Endothelial cell of umbilical vein (primary cell): ENCODE results near the gene CCDC187. TPM values are rescaled to one million over a fixed set of nuclear protein-coding genes. Genes with fewer than 3 reads are reported as not detected.

Source experiments
- BruUV-seq: library from RNA; stranded (reverse); fragments of 400-500 nt; replicated peaks from 2 replicates; lab custom pipeline; 2021; lab: Mats Ljungman, UMichigan
- CTCF ChIA-PET: fragments of 300-600, 350-600 bp; sonication (Branson Sonifier 250); formaldehyde crosslinking; loops from one replicate; lab custom pipeline; 2021; ENCODE audit warnings: antibody characterized with exemption, inconsistent platforms; lab: Charles Lee
- POLR2A ChIA-PET: fragments of 300-600, 350-600 bp; sonication (Branson Sonifier 250); formaldehyde crosslinking; loops from one replicate; lab custom pipeline; 2021; ENCODE audit warnings: antibody characterized with exemption, inconsistent platforms; lab: Charles Lee
- DNase-seq: peaks from one replicate; pipeline ENCODE4 v3.0.0-alpha.2; 2011; ENCODE audit warnings: low read depth, low spot score
- FAIRE-seq: peaks from 2 replicates; lab custom pipeline; 2011; peaks lifted over from hg19 to GRCh38; lab: Jason Lieb, UNC
- H2AFZ ChIP-seq: 2 replicates; pipeline ENCODE4 v1.6.0; 2012; ENCODE audit warnings: low read depth, low read length, control low read depth, inconsistent platforms
- H3K27ac ChIP-seq: 2 replicates; pipeline ENCODE4 v1.5.1; 2011; ENCODE audit warnings: low read depth, mild to moderate bottlenecking, control low read depth, low read length, moderate library complexity; ENCODE audit not compliant: insufficient read depth
- H3K27me3 ChIP-seq, 2 experiments: 2 replicates each; pipeline versions ENCODE4 v1.6.0 to v1.6.1; 2011; ENCODE audit warnings: low read length in 2 of 2, mixed read lengths in 1 of 2; ENCODE audit not compliant: control insufficient read depth in 2 of 2, insufficient read depth in 2 of 2
- H3K36me3 ChIP-seq, 2 experiments: 2 replicates in 1 of 2; 3 replicates in 1 of 2; pipeline ENCODE4 v1.5.1; 2011; ENCODE audit warnings: low read length in 2 of 2, mild to moderate bottlenecking in 1 of 2, moderate library complexity in 1 of 2; ENCODE audit not compliant: control insufficient read depth in 2 of 2, insufficient read depth in 2 of 2; ENCODE audit errors: extremely low read depth in 1 of 2
- H3K4me1 ChIP-seq: 3 replicates; pipeline ENCODE4 v1.5.1; 2011; ENCODE audit warnings: mild to moderate bottlenecking, low read length; ENCODE audit not compliant: control insufficient read depth, insufficient read depth; ENCODE audit errors: extremely low read depth
- H3K4me2 ChIP-seq: 2 replicates; pipeline ENCODE4 v1.6.1; 2011; ENCODE audit warnings: low read length, control low read depth, mixed read lengths; ENCODE audit not compliant: insufficient read depth
- H3K4me3 ChIP-seq, 3 experiments: fragments of 200-600 bp in 1 of 3; sonication (generic), shearing (Covaris generic) in 1 of 3; replicated peaks in 1 of 3; 2 replicates each; pipeline ENCODE4 v1.5.1; 2011 to 2016; ENCODE audit warnings: control low read depth in 3 of 3, low read length in 3 of 3, mild to moderate bottlenecking in 2 of 3, inconsistent platforms in 1 of 3, low read depth in 1 of 3, moderate library complexity in 1 of 3; ENCODE audit not compliant: insufficient read depth in 1 of 3
- H3K79me2 ChIP-seq: 2 replicates; pipeline ENCODE4 v1.6.0; 2012; ENCODE audit warnings: low read length, inconsistent platforms; ENCODE audit not compliant: control insufficient read depth, insufficient read depth
- H3K9ac ChIP-seq: replicated peaks from 2 replicates; pipeline ENCODE3; 2011; ENCODE audit warnings: low read length, control low read depth; ENCODE audit not compliant: insufficient read depth; ENCODE audit errors: extremely low read depth
- H3K9me1 ChIP-seq: replicated peaks from 3 replicates; pipeline ENCODE4 v1.6.0; 2011; ENCODE audit warnings: mild to moderate bottlenecking, low read length; ENCODE audit not compliant: control insufficient read depth, insufficient read depth; ENCODE audit errors: extremely low read depth
- H3K9me3 ChIP-seq: replicated peaks from 2 replicates; pipeline ENCODE4 v1.5.1; 2012; ENCODE audit warnings: low read length, inconsistent platforms; ENCODE audit not compliant: control insufficient read depth, insufficient read depth
- H4K20me1 ChIP-seq: replicated peaks from 2 replicates; pipeline ENCODE3; 2011; ENCODE audit warnings: mild to moderate bottlenecking, low read length; ENCODE audit not compliant: control insufficient read depth, insufficient read depth; ENCODE audit errors: extremely low read depth
- EZH2 ChIP-seq: IDR thresholded peaks from 2 replicates; pipeline ENCODE4 v1.6.1; 2012; ENCODE audit warnings: borderline replicate concordance, low read depth, mild to moderate bottlenecking, moderate library complexity, low read length, inconsistent platforms; ENCODE audit not compliant: severe bottlenecking
- FOS ChIP-seq: IDR thresholded peaks from 2 replicates; pipeline ENCODE4 v1.6.1; 2011; ENCODE audit warnings: mild to moderate bottlenecking, low read length, moderate library complexity, borderline replicate concordance; ENCODE audit not compliant: insufficient read depth
- GATA2 ChIP-seq: IDR thresholded peaks from 2 replicates; pipeline ENCODE4 v1.7.0; 2011; ENCODE audit warnings: low read depth, mild to moderate bottlenecking, moderate library complexity, mixed read lengths, low read length; ENCODE audit not compliant: insufficient read length, insufficient read depth
- JUN ChIP-seq: IDR thresholded peaks from 2 replicates; pipeline ENCODE4 v1.6.1; 2011; ENCODE audit warnings: borderline replicate concordance, low read depth; ENCODE audit not compliant: insufficient read length, insufficient read depth
- MYC ChIP-seq: IDR thresholded peaks from one replicate; pipeline ENCODE4 v1.6.1; 2011; ENCODE audit warnings: mild to moderate bottlenecking, low read depth, low read length
- POLR2A ChIP-seq: IDR thresholded peaks from 2 replicates; pipeline ENCODE4 v1.6.1; 2012; ENCODE audit warnings: low read depth, mild to moderate bottlenecking, control low read depth, low read length
- POLR2AphosphoS5 ChIP-seq: IDR thresholded peaks from 2 replicates; pipeline ENCODE4 v1.6.1; 2012; ENCODE audit warnings: low read depth, mild to moderate bottlenecking, control low read depth, low read length, moderate library complexity; ENCODE audit not compliant: insufficient read depth
- dilution Hi-C: fragments of 300-500 bp; cut with MboI; formaldehyde crosslinking; loops from one replicate; pipeline ENCODE4 v1.15.0; 2019; ENCODE audit warnings: low sequenced_read_pairs; ENCODE audit not compliant: extremely low pct_ligation_motif_present
- intact Hi-C: fragments of 100-400 bp; cut with micrococcal nuclease; formaldehyde crosslinking; loops from one replicate; pipeline ENCODE4 v1.10.0; 2022
- polyA plus RNA-seq, 4 experiments: library from polyadenylated mRNA; depleted of rRNA in 3 of 4; stranded (reverse) in 3 of 4; unstranded in 1 of 4; fragments of >200 nt; gene quantifications; 2 replicates each; pipeline versions ENCODE4 v1.2.1 to v1.2.3, GENCODE V29; 2011 to 2012; ENCODE audit warnings: missing spikeins in 1 of 4
- total RNA-seq: library from RNA; stranded (reverse); gene quantifications from 2 replicates; pipeline ENCODE4 v1.2.3, GENCODE V29; 2021
- TF ChIP-seq, protein P1 (sequence below), 2 donors: IDR thresholded peaks; 1 replicate in 1 of 2; 2 replicates in 1 of 2; pipeline ENCODE4 v1.5.1; 2011; ENCODE audit warnings: low read length in 2 of 2, mild to moderate bottlenecking in 2 of 2, moderate library complexity in 2 of 2, control low read depth in 1 of 2, inconsistent platforms in 1 of 2, low read depth in 1 of 2; ENCODE audit not compliant: insufficient read depth in 1 of 2; ENCODE audit errors: extremely low read depth in 1 of 2
- TF ChIP-seq, protein P2 (sequence below): IDR thresholded peaks from 2 replicates; pipeline ENCODE4 v1.6.1; 2011; ENCODE audit not compliant: insufficient read depth, insufficient read length

Gene CCDC187
- total and polyA plus RNA-seq, 2 donors (not counting 3 experiments of a cell fraction or from before 2014, with no cell fraction given), result not detected

DNA sequence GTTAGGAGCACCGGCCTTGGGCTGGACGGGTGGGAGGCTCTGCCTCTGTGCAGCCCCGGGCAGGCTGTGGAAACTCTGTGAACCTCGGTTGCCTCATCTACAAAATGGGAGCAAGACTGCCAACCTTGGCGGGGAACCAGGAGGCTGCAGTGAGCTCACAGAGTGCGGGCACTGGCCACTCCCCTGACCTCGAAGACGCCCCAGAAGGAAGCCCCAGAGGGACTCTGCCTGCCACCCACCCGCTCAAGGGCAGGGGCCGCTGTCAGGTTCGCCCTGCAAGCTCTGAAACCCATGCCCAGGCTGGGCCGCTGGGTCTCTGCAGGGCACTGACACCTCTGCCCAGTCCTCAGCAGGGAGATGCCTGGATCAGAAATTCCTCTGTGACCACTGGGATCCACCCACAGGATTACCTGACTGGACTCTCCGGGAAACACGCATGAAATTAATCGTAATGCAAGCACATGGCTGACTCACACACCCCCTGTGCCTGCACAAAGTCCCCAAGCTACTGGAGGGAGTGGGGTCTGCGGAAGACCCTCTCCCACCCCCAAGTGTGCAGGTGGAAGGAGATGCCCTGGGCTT lies 7.4 kb downstream of the CCDC187 start:
- Histone ChIP-seq H3K4me1 (no peaks in the 10 kb centered on the region), H3K36me3 (no peaks in the 10 kb centered on the region), H3K9me1 (no peaks in the 10 kb centered on the region), H3K9me3 (no peaks in the 10 kb centered on the region), H3K79me2 (no peaks in the 10 kb centered on the region), H3K4me2 (no peak overlapping the region), H3K27me3 (no peaks in the 10 kb centered on the region), H2AFZ (no peak overlapping the region), H3K9ac (no peak overlapping the region), H3K4me3 (no peak overlapping the region), H4K20me1 (no peaks in the 10 kb centered on the region), H3K27ac (no peak overlapping the region)
- intact Hi-C loops (no loop called here), dilution Hi-C loops (no loop called here)
- no peak for FAIRE-seq
- no peak for DNase-seq
- POLR2A ChIA-PET, result no interaction called here
- TF ChIP-seq, protein P1, sequence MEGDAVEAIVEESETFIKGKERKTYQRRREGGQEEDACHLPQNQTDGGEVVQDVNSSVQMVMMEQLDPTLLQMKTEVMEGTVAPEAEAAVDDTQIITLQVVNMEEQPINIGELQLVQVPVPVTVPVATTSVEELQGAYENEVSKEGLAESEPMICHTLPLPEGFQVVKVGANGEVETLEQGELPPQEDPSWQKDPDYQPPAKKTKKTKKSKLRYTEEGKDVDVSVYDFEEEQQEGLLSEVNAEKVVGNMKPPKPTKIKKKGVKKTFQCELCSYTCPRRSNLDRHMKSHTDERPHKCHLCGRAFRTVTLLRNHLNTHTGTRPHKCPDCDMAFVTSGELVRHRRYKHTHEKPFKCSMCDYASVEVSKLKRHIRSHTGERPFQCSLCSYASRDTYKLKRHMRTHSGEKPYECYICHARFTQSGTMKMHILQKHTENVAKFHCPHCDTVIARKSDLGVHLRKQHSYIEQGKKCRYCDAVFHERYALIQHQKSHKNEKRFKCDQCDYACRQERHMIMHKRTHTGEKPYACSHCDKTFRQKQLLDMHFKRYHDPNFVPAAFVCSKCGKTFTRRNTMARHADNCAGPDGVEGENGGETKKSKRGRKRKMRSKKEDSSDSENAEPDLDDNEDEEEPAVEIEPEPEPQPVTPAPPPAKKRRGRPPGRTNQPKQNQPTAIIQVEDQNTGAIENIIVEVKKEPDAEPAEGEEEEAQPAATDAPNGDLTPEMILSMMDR (IDR thresholded peaks at IDR 0.05; ENCODE audit: extremely low read depth in 1 of 2, insufficient read depth in 1 of 2, low read depth in 1 of 2, low read length in 2 of 2), result no peak
- TF ChIP-seq, protein P2, sequence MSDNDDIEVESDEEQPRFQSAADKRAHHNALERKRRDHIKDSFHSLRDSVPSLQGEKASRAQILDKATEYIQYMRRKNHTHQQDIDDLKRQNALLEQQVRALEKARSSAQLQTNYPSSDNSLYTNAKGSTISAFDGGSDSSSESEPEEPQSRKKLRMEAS, result no peak
- TF ChIP-seq POLR2A (no peak), JUN (no peak), MYC (no peak), POLR2AphosphoS5 (no peak), FOS (no peak), EZH2 (no peak), GATA2 (no peak)
- no TSS peak for BruUV-seq
- CTCF ChIA-PET, result interaction anchor here (0.7 to 1.2 kb wide), 2 partner anchors 9 to 29 kb away, joined by 3 read pairs; no protein-coding TSS in a partner anchor
